Endothelial cell (in vitro differentiated cells): Measurements from ENCODE around the gene HKDC1. TPM values are rescaled to one million over a fixed set of nuclear protein-coding genes. Genes with fewer than 3 reads are reported as not detected.
"Not testable (repeated sequence)": the region's sequence is repeated elsewhere in the genome, so short reads cannot be mapped to it uniquely, and the experiment has no call there.

Source experiments
- DNase-seq: peaks from one replicate; pipeline ENCODE4 v3.0.0; 2021; ENCODE audit warnings: low spot score
- H3K27ac Mint-ChIP-seq: one replicate; pipeline ENCODE4 v1.8.0; 2021; ENCODE audit warnings: mixed read lengths, inconsistent platforms; ENCODE audit not compliant: unreplicated experiment
- H3K27me3 Mint-ChIP-seq: one replicate; pipeline ENCODE4 v1.8.0; 2021; ENCODE audit warnings: mild to moderate bottlenecking, moderate library complexity, mixed read lengths, inconsistent platforms; ENCODE audit not compliant: unreplicated experiment
- H3K36me3 Mint-ChIP-seq: one replicate; pipeline ENCODE4 v1.8.0; 2021; ENCODE audit warnings: mild to moderate bottlenecking, low read depth, mixed read lengths, inconsistent platforms; ENCODE audit not compliant: unreplicated experiment
- H3K4me1 Mint-ChIP-seq: one replicate; pipeline ENCODE4 v1.8.0; 2021; ENCODE audit warnings: mild to moderate bottlenecking, mixed read lengths, inconsistent platforms; ENCODE audit not compliant: unreplicated experiment
- H3K4me3 Mint-ChIP-seq: one replicate; pipeline ENCODE4 v1.8.0; 2021; ENCODE audit warnings: mild to moderate bottlenecking, mixed read lengths, inconsistent platforms; ENCODE audit not compliant: unreplicated experiment
- H3K9me3 Mint-ChIP-seq: one replicate; pipeline ENCODE4 v1.8.0; 2021; ENCODE audit warnings: mixed read lengths, inconsistent platforms; ENCODE audit not compliant: unreplicated experiment
- total RNA-seq: library from RNA; stranded (reverse); fragmentation: NEBNext Ultra II Directional; extraction: Animal tissue kit (Norgen Biotek cat#: 25700); gene quantifications from one replicate; pipeline ENCODE4 v1.2.1, GENCODE V29; 2021; ENCODE audit not compliant: unreplicated experiment
- TF ChIP-seq, protein P1 (sequence below): fragments of 200-600 bp; sonication (generic); IDR thresholded peaks from one replicate; pipeline ENCODE4 v1.5.0; 2021; ENCODE audit warnings: antibody characterized with exemption; ENCODE audit not compliant: unreplicated experiment

HKDC1 gene
- total RNA-seq, 1 donor from 2014 or later = 0.31 TPM

DNA sequence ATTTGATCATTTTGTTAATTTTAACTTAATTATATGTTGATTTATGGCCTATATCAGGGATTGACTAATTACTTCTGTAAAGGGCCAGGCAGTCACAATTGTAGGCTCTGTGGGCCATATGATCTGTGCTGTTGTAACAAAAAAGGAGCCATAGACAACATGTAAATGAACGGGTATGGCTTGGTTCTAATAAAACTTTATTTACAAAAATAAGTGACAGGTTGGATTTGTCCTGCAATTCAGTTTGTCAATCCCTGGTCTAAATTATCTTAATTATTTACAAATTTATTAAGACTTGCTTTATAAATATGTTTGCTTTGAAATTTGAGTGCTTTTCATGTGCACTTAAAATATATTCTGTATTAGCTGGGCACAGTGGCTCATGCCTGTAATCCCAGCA is 55.3 kb downstream of the HKDC1 start:
- H3K27me3 Mint-ChIP-seq = peaks cover 2% of the 10 kb centered on the region
- no peaks in the 10 kb centered on the region for H3K36me3 Mint-ChIP-seq
- H3K4me1 Mint-ChIP-seq = peaks cover 30% of the 10 kb centered on the region
- DNase-seq = no peak
- H3K9me3 Mint-ChIP-seq = no peaks in the 10 kb centered on the region
- H3K27ac Mint-ChIP-seq = no peak overlapping the region
- H3K4me3 Mint-ChIP-seq = no peak overlapping the region
- TF ChIP-seq, protein P1, sequence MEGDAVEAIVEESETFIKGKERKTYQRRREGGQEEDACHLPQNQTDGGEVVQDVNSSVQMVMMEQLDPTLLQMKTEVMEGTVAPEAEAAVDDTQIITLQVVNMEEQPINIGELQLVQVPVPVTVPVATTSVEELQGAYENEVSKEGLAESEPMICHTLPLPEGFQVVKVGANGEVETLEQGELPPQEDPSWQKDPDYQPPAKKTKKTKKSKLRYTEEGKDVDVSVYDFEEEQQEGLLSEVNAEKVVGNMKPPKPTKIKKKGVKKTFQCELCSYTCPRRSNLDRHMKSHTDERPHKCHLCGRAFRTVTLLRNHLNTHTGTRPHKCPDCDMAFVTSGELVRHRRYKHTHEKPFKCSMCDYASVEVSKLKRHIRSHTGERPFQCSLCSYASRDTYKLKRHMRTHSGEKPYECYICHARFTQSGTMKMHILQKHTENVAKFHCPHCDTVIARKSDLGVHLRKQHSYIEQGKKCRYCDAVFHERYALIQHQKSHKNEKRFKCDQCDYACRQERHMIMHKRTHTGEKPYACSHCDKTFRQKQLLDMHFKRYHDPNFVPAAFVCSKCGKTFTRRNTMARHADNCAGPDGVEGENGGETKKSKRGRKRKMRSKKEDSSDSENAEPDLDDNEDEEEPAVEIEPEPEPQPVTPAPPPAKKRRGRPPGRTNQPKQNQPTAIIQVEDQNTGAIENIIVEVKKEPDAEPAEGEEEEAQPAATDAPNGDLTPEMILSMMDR = no peak

DNA sequence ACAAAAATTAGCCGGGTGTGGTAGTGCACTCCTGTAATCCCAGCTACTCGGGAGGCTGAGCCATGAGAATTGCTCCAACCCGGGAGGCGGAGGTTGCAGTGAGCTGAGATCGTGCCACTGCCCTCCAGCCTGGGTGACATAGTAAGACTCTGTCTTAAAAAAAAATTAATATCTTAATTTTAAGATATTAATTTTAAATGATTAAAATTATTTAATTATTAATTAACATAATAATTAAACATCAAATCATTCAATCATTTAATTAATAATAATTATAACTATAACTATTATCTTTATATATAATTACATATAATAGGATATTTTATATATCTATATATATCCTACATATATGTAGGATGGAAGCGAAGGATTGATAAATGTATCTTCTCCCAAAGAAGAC is 56.4 kb downstream of the HKDC1 start:
- TF ChIP-seq, protein P1 = no peak
- DNase-seq = no peak
- Mint-ChIP-seq H3K9me3 (no peaks in the 10 kb centered on the region), H3K36me3 (no peaks in the 10 kb centered on the region), H3K4me3 (no peak overlapping the region), H3K4me1 (peaks cover 24% of the 10 kb centered on the region), H3K27me3 (peaks cover 2% of the 10 kb centered on the region), H3K27ac (no peak overlapping the region)

DNA sequence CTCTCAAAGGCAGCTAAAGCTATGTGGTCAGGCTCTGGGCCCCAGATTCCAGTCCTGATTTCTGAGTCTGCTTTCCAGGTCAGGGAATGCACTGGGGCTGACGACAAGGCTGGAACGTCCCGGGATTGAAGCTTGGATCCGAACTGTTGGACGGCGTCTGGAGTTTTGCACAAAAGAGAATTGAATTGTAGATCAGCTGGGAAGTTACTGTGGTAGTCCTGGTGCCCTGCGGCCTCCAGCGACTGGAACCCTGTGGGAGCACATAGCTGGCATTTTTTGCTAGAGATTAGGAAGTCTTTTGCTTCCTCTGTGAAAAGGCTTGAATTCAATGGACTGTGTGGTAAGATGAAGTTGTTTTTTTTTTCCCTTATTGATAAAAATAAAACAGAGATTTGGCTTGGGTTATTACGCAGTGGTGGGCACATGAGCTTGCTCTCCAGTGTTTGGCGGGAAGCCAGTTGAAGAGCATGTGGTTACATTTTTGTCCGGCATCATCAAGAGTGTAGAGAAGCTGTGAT is 58.4 kb downstream of the HKDC1 start, which contains the start of gene HK1:
TSS of gene HK1 (plus strand) at position 51 of the 518 bp plus-strand sequence.
- peaks cover 17% of the 10 kb centered on the region for H3K4me1 Mint-ChIP-seq
- peak within 1 kb of the TSS; percentile 32 for H3K4me3 Mint-ChIP-seq
- H3K27ac Mint-ChIP-seq = peak within 1 kb of the TSS; percentile 72
- H3K36me3 Mint-ChIP-seq = no peaks in the 10 kb centered on the region
- TF ChIP-seq, protein P1 = no peak
- DNase-seq = no peak
- peaks cover 2% of the 10 kb centered on the region for H3K27me3 Mint-ChIP-seq
- H3K9me3 Mint-ChIP-seq = no peaks in the 10 kb centered on the region

DNA sequence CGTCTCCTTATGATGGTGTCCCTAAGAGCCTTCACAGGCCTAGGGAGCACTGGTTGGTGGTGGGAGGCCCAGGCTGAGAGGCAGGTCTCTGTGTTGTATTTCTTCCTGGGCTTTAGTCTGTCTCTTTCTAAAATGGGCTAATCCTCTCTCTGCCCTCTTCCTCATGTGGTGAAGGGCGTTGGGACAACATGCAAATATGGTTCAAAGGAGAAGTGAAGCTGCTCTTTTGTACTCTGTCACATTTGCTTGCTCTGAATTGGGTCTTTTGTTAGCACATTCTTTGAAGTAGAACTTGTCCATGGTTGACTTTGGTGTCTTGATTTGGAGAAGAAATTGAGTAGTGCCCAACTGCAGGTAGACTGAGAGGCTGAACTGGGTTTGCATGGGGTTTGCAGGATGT is 59.0 kb downstream of the HKDC1 start:
- Mint-ChIP-seq H3K27ac (no peak overlapping the region), H3K36me3 (no peaks in the 10 kb centered on the region), H3K27me3 (peaks cover 2% of the 10 kb centered on the region), H3K9me3 (no peaks in the 10 kb centered on the region), H3K4me3 (no peak overlapping the region), H3K4me1 (peaks cover 17% of the 10 kb centered on the region)
- no peak for DNase-seq
- TF ChIP-seq, protein P1 = no peak

DNA sequence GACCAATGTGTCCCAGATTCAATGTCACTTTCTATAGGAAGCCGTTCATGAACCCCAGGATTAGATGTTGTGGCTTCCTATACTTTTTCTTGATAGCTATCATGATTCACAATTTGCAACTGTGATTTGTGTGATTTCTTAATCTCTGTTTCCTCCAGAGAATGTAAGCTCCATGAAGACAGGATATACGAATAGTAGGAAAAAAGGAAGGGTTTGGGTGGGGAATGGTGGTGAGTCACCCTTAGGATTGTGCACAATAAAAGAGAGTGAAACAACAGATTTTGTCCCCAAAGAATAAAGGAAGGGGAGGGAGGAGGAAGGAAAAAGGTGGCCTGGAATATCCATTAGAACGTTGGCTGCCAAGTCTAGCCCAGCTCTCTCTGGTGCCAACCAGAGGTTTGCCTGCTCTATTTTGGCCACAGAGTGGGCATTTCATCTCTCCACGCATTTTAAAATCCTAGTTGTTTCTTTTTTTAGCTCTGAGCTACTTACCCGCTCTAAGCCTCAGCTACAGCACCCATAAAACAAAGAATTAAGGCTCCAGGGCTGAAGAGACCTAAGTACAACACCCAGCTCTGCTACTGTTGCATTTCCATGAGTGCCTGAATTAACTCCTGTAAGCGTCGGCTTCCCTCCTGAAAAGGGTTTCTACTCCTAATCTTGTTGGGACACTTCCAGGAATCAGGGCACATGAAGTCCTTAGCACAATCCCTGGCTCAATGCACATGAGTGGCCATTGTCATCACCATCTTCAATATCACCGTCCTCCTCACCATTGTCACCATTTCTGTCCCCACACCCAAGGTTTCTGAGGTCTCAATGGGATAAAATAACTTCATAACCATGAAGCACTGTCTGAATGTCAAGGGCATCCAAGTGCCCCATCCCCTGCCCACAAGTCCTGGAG is 61.6 kb downstream of the HKDC1 start:
- DNase-seq = no peak
- peaks cover 17% of the 10 kb centered on the region for H3K4me1 Mint-ChIP-seq
- TF ChIP-seq, protein P1 = no peak
- H3K9me3 Mint-ChIP-seq = no peaks in the 10 kb centered on the region
- H3K27me3 Mint-ChIP-seq = peaks cover 2% of the 10 kb centered on the region
- no peak overlapping the region for H3K27ac Mint-ChIP-seq
- no peaks in the 10 kb centered on the region for H3K36me3 Mint-ChIP-seq
- no peak overlapping the region for H3K4me3 Mint-ChIP-seq

DNA sequence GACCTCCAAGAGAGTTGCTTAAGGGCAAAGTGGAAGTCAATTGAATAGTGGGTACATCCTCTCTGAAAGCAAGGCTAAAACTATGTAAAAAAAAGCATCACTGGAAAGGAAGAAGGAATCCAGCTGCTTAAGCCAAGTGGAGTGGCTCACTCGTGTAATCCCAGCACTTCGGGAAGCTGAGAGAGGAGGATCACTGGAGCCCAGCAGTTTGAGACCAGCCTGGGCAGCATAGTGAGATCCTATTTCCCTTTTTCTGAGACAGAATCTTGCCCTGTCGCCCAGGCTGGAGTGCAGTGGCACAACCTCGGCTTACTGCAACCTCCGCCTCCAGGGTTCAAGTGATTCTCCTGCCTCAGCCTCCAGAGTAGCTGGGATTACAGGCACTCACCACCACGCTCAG is 64.3 kb downstream of the HKDC1 start:
- H3K4me1 Mint-ChIP-seq, H3K4me3 Mint-ChIP-seq, H3K27me3 Mint-ChIP-seq: not testable (repeated sequence)

More for the DNA sequence above, 64.3 kb downstream of the HKDC1 start:
- not testable (repeated sequence) for H3K36me3 Mint-ChIP-seq, H3K9me3 Mint-ChIP-seq, H3K27ac Mint-ChIP-seq, DNase-seq
